Peyer's patch (tissue), 4 donors: ENCODE results near the gene MTMR12.

Experiments used
- CTCF ChIP-seq, 6 experiments: fragments of 450-650 bp in 4 of 6; fragments of 200-600 bp in 2 of 6; sonication (generic) in 1 of 6; IDR thresholded peaks; one replicate each; pipeline ENCODE4 v1.5.1; 2017 to 2019; ENCODE audit warnings: antibody characterized with exemption in 6 of 6, mild to moderate bottlenecking in 3 of 6, moderate library complexity in 1 of 6
- POLR2A ChIP-seq, 2 donors: fragments of 450-650 bp; IDR thresholded peaks; one replicate each; pipeline ENCODE4 v1.5.1; 2017; ENCODE audit warnings: antibody characterized with exemption in 2 of 2, mild to moderate bottlenecking in 2 of 2, moderate library complexity in 2 of 2

- TF ChIP-seq CTCF (IDR thresholded peaks at IDR 0.05) (no peak), POLR2A (IDR thresholded peaks at IDR 0.05) (no peak)
These were observed 36.4 kb downstream of the MTMR12 start for GRCh38 chr5:32276173-32276853.
